HepG2 (cell line): ENCODE results near the gene WDR7. TPM values are rescaled to one million over a fixed set of nuclear protein-coding genes. Genes with fewer than 3 reads are reported as not detected.

Experiments used
- HDAC6 ChIP-seq: fragments of 200-600 bp; sonication (generic); IDR thresholded peaks from 2 replicates; pipeline ENCODE4 v1.7.0; 2017; ENCODE audit warnings: mild to moderate bottlenecking, antibody characterized with exemption, low read length, low read depth
- HOXA3 ChIP-seq: sonication (generic); formaldehyde crosslinking; IDR thresholded peaks from 2 replicates; pipeline ENCODE4 v1.5.0; 2020; ENCODE audit warnings: missing genetic modification reagents
- MTA1 ChIP-seq: sonication (generic); formaldehyde crosslinking; IDR thresholded peaks from 2 replicates; pipeline ENCODE4 v1.4.0; 2020; ENCODE audit warnings: missing genetic modification reagents, mild to moderate bottlenecking, borderline replicate concordance
- PAF1 ChIP-seq: IDR thresholded peaks from 2 replicates; pipeline ENCODE4 v1.6.1; 2016; ENCODE audit warnings: missing genetic modification reagents, missing compliant biosample characterization
- RERE ChIP-seq: IDR thresholded peaks from 2 replicates; pipeline ENCODE4 v1.6.1; 2016; ENCODE audit warnings: low read depth, missing genetic modification reagents, missing compliant biosample characterization
- SETDB1 ChIP-seq: sonication (generic); formaldehyde crosslinking; IDR thresholded peaks from 2 replicates; pipeline ENCODE4 v1.5.1; 2020; ENCODE audit warnings: missing genetic modification reagents, mild to moderate bottlenecking, borderline replicate concordance
- STAT5B ChIP-seq: sonication (generic); formaldehyde crosslinking; IDR thresholded peaks from 2 replicates; pipeline ENCODE4 v1.4.0; 2020; ENCODE audit warnings: missing genetic modification reagents
- TFAP4 ChIP-seq: sonication (generic); IDR thresholded peaks from 2 replicates; pipeline ENCODE4 v1.6.1; 2016; ENCODE audit warnings: low read depth, borderline replicate concordance
- ZFP37 ChIP-seq: sonication (generic); formaldehyde crosslinking; IDR thresholded peaks from 2 replicates; pipeline ENCODE4 v1.4.0; 2020; ENCODE audit warnings: missing genetic modification reagents, borderline replicate concordance
- ZNF547 ChIP-seq: sonication (generic); formaldehyde crosslinking; IDR thresholded peaks from 2 replicates; pipeline ENCODE4 v1.5.1; 2020; ENCODE audit warnings: mild to moderate bottlenecking, missing genetic modification reagents
- ZNF564 ChIP-seq: sonication (generic); formaldehyde crosslinking; IDR thresholded peaks from 2 replicates; pipeline ENCODE4 v1.8.1; 2023; ENCODE audit warnings: mild to moderate bottlenecking, missing genetic modification reagents
- ZNF629 ChIP-seq: sonication (generic); formaldehyde crosslinking; conservative IDR thresholded peaks from 2 replicates; pipeline ENCODE4 v1.5.0; 2020; ENCODE audit warnings: missing genetic modification reagents
- ZNF644 ChIP-seq: IDR thresholded peaks from 2 replicates; pipeline ENCODE4 v1.6.1; 2016; ENCODE audit warnings: low read depth
- ZNF75D ChIP-seq: sonication (generic); formaldehyde crosslinking; IDR thresholded peaks from 2 replicates; pipeline ENCODE4 v1.8.1; 2023; ENCODE audit warnings: missing genetic modification reagents, mild to moderate bottlenecking, borderline replicate concordance
- polyA plus RNA-seq, 8 experiments: library from polyadenylated mRNA; depleted of rRNA in 3 of 8; stranded (reverse) in 7 of 8; unstranded in 1 of 8; fragments of >200 nt; fragmentation: Illumina TruSeq in 4 of 8; extraction: Trizol in 4 of 8; gene quantifications; 2 replicates each; pipeline versions ENCODE4 v1.2.1 to v1.2.3, GENCODE V29; 2011 to 2016; ENCODE audit warnings: low read depth in 4 of 8, missing spikeins in 1 of 8, mixed read lengths in 1 of 8; ENCODE audit not compliant: insufficient read depth in 1 of 8
- total RNA-seq, 5 experiments: library from RNA; depleted of rRNA; stranded (reverse); fragments of >200 nt; fragmentation: Illumina TruSeq; extraction: Trizol; gene quantifications; 2 replicates each; pipeline ENCODE4 v1.2.3, GENCODE V29; 2016; ENCODE audit warnings: low read depth in 1 of 5
- TF ChIP-seq, protein P1 (sequence below): sonication (generic); formaldehyde crosslinking; conservative IDR thresholded peaks from 2 replicates; pipeline ENCODE4 v1.8.0; 2022; ENCODE audit warnings: mild to moderate bottlenecking, moderate library complexity, missing genetic modification reagents
- TF ChIP-seq, protein P2 (sequence below): sonication (generic); formaldehyde crosslinking; IDR thresholded peaks from 2 replicates; pipeline ENCODE4 v1.5.0; 2020; ENCODE audit warnings: mild to moderate bottlenecking, missing genetic modification reagents
- TF ChIP-seq, protein P3 (sequence below): sonication (generic); formaldehyde crosslinking; IDR thresholded peaks from 2 replicates; pipeline ENCODE4 v1.5.0; 2020; ENCODE audit warnings: mild to moderate bottlenecking, missing genetic modification reagents

The WDR7 gene
- total and polyA plus RNA-seq, 2 of the 13 experiments (the other 11 are each of a cell fraction or from before 2014, with no cell fraction given): 2.0 to 7.8 TPM

GRCh38 chr18:56650944-56651770, at the start of gene WDR7 (continued):
- TF ChIP-seq SETDB1 (CRISPR knock-in tag) (no peak), STAT5B (no peak), ZNF644 (peak; percentile 92), ZNF564 (0 out of 2 replicates have a peak, but pooled peaks have one; percentile 25), RERE (CRISPR knock-in tag) (no peak), ZNF629 (CRISPR knock-in tag) (no peak), HOXA3 (peak; percentile 98), HDAC6 (no peak), ZNF547 (CRISPR knock-in tag) (no peak), TFAP4 (peak; percentile 93), ZFP37 (no peak), ZNF75D (no peak), PAF1 (no peak), MTA1 (CRISPR knock-in tag) (peak; percentile 52)
- TF ChIP-seq, protein P1, sequence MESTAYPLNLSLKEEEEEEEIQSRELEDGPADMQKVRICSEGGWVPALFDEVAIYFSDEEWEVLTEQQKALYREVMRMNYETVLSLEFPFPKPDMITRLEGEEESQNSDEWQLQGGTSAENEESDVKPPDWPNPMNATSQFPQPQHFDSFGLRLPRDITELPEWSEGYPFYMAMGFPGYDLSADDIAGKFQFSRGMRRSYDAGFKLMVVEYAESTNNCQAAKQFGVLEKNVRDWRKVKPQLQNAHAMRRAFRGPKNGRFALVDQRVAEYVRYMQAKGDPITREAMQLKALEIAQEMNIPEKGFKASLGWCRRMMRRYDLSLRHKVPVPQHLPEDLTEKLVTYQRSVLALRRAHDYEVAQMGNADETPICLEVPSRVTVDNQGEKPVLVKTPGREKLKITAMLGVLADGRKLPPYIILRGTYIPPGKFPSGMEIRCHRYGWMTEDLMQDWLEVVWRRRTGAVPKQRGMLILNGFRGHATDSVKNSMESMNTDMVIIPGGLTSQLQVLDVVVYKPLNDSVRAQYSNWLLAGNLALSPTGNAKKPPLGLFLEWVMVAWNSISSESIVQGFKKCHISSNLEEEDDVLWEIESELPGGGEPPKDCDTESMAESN (CRISPR knock-in tag): peak; percentile 75; the same call in 1 of the 2 replicates
- TF ChIP-seq, protein P2, sequence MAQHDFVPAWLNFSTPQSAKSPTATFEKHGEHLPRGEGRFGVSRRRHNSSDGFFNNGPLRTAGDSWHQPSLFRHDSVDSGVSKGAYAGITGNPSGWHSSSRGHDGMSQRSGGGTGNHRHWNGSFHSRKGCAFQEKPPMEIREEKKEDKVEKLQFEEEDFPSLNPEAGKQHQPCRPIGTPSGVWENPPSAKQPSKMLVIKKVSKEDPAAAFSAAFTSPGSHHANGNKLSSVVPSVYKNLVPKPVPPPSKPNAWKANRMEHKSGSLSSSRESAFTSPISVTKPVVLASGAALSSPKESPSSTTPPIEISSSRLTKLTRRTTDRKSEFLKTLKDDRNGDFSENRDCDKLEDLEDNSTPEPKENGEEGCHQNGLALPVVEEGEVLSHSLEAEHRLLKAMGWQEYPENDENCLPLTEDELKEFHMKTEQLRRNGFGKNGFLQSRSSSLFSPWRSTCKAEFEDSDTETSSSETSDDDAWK (CRISPR knock-in tag): no peak
- TF ChIP-seq, protein P3, sequence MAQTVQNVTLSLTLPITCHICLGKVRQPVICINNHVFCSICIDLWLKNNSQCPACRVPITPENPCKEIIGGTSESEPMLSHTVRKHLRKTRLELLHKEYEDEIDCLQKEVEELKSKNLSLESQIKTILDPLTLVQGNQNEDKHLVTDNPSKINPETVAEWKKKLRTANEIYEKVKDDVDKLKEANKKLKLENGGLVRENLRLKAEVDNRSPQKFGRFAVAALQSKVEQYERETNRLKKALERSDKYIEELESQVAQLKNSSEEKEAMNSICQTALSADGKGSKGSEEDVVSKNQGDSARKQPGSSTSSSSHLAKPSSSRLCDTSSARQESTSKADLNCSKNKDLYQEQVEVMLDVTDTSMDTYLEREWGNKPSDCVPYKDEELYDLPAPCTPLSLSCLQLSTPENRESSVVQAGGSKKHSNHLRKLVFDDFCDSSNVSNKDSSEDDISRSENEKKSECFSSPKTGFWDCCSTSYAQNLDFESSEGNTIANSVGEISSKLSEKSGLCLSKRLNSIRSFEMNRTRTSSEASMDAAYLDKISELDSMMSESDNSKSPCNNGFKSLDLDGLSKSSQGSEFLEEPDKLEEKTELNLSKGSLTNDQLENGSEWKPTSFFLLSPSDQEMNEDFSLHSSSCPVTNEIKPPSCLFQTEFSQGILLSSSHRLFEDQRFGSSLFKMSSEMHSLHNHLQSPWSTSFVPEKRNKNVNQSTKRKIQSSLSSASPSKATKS (CRISPR knock-in tag): 0 out of 2 replicates have a peak, but pooled peaks have one; percentile 60
